Islet precursor cell (in vitro differentiated cells): ENCODE data around the gene GRIN2C.

ENCODE experiments used
- DNase-seq: peaks from one replicate; pipeline ENCODE4 v3.0.0-alpha.2; 2018

The GRIN2C gene

GRCh38 chr17:74842599-74843351 lies 16.9 kb downstream of the GRIN2C start:
- DNase-seq = peak; percentile 91

GRCh38 chr17:74842146-74842598 lies 17.5 kb downstream of the GRIN2C start:
- no peak for DNase-seq

GRCh38 chr17:74840989-74841666 lies 18.6 kb downstream of the GRIN2C start:
- DNase-seq = peak; percentile 79

GRCh38 chr17:74839990-74840852 lies 19.5 kb downstream of the GRIN2C start:
- DNase-seq = no peak

GRCh38 chr17:74838274-74838673 lies 21.4 kb downstream of the GRIN2C start:
- DNase-seq = no peak

GRCh38 chr17:74836691-74837467 lies 22.8 kb downstream of the GRIN2C start:
- DNase-seq = no peak

- no peak for DNase-seq
These were observed 23.5 kb downstream of the GRIN2C start for GRCh38 chr17:74836191-74836590.

- DNase-seq = no peak
These were observed 25.9 kb downstream of the GRIN2C start for GRCh38 chr17:74833501-74834377.

GRCh38 chr17:74832421-74832820 lies 27.3 kb downstream of the GRIN2C start:
- no peak for DNase-seq

- DNase-seq = no peak
These were observed 28.1 kb downstream of the GRIN2C start for GRCh38 chr17:74831444-74832146.

- DNase-seq = no peak
These were observed 28.8 kb downstream of the GRIN2C start for GRCh38 chr17:74830861-74831260.

- DNase-seq = no peak
These were observed 31.9 kb downstream of the GRIN2C start for GRCh38 chr17:74827800-74828199.

- no peak for DNase-seq
These were observed 33.5 kb downstream of the GRIN2C start for GRCh38 chr17:74825952-74826719.

GRCh38 chr17:74824961-74825627 lies 34.6 kb downstream of the GRIN2C start:
- no peak for DNase-seq

GRCh38 chr17:74822939-74823367 lies 36.7 kb downstream of the GRIN2C start:
- DNase-seq = no peak

- no peak for DNase-seq
These were observed 37.2 kb downstream of the GRIN2C start for GRCh38 chr17:74822335-74822938.

- DNase-seq = no peak
These were observed 37.9 kb downstream of the GRIN2C start for GRCh38 chr17:74821655-74822334.

- no peak for DNase-seq
These were observed 39.8 kb downstream of the GRIN2C start for GRCh38 chr17:74819801-74820436.
